Cerebellar cortex (tissue), 1 donor: ENCODE results near the gene NKPD1.

Source experiments
- DNase-seq: peaks from one replicate; pipeline ENCODE4 v3.0.0-alpha.2; 2015; ENCODE audit warnings: low spot score

Gene NKPD1

DNA sequence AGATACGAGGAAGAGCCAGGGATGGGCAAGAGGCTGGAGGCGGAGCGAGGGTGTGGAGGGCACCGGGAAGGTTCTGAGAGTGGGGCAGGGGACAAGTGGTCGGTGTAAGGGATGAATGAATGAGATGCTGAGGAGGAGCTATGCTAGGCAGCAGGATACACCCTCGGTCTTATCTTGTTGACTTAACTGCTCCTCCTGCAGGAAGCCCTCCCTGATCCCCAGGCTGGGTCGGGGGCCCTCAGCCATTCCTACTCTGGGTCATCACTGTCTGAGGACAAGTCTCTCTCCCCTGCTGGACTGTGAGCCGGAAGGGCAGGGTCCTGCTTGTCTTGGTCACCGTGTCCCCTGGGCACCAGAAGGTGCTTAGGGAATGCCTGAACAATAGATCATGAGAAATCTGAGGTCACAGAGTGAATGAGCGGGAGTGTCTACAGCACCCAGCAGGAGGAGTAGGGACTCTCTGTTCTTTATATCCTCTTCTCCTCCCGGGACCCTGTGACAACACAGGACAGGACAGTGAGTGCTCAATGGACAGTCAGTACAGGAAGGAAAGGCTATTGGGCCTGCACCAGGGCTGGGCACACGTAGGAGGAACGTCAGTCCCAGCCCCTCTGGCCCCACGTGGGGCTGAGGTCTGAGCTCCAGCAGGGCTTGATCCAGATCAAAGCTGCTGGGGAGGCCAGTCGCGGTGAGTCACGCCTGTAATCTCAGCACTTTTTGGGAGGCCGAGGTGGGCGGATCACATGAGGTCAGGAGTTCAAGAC lies 6.5 kb downstream of the NKPD1 start:
- DNase-seq: no peak

DNA sequence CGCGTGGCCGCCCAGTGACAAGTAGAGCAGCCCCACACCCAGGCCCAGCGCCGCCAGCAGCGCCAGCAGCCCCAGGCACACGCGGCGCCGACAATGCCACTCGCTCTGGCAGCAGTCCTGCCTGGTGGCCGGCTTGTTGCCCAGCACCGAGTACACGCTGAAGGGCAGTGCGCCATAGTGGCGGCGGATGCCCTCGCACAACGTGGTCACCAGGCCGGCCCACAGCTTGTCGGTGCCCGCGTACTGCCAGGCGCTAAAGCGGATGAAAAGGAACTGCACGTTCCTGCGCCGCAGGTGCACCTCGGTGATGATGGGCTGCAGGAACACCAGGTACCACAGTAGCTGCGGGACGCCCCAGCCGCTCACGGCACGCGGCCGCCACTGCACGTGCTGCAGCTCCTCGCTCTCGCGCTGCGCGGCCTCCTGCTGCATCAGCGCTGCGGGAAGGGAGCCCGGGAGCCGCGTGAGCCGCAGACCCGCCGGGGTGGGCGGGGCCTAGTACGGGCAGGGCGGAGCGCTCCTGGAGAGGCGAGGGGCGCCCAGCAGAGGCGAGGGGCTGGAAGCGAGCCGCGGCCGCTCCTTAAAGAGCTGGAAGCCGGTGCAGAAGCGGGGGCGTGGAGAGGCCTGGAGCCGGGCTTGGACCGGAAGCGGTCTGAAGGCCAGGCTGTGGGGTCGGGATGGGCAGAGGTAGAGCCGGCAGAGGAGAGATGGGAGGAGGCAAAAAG lies 7.3 kb downstream of the NKPD1 start:
- no peak for DNase-seq

DNA sequence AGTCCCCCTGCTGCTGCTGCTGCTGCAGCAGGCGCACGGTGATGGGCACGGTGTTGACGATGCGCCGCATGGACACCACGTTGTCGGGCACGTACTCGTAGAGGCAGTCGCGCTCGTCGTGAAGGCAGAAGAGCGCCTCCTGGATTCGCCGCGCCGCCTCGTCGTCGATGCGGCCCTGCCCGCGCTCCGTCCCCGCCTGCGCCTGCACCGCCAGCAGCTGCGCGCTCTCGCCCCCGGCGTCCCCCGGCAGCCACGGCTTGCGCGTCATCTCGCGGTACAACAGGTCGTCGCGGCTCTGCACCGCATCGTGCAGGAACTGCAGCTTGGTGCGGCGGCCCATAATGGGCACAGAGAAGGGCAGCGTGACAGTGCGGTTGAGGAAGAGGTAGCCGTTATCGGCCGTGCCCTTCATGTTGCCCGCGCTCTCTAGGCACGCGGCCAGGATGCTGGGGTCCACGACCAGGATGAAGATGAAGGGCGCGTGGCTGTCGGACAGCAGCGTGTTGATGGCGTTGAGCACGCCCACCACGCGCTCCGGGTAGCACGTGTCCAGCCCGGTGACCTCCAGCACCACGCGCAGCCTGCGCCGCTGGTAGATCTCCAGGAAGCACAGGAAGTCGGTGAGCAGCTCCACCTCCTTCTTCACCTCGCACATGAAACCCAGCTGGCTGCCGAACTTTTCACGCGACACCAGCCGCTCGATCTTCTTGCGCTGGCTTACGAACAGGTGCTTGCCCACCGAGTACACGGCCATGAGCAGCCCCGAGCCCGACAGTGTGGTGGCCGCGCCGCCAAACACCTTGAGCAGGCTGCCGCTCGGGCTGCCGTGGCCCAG lies 8.1 kb downstream of the NKPD1 start:
- DNase-seq: no peak

DNA sequence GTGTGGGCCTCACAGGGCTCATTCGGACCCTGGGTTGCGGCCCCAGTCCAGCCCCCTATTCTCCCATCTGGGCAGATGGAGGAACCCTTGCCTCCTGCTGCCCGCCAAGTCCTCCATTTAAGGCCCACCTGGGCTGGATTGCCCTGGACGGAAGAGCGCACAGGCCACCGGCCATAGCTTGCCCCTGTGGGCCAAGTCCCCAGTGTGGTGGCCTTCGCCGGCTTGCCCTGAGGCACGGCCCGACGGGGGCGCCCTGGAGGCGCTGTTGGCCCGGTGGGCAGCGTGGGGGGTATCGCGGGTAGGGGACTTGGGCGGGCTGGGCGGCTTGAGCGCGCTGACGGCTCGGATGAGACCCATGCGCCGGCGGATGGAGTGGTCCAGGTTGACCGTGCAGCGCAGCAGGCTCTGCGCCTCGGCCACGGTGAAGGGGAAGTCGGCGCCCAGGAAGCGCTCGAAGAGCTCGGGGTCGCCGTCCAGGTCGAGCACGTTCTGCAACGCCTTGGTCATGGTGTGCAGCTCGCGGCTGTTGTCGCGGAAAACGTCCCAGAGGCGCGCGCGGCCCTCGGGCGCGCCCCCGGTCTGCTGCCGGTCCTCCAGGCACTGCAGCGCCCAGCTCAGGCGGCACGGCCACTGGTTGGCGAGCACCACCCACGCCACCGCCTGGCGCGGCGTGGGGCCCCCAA lies 8.8 kb downstream of the NKPD1 start:
- no peak for DNase-seq

DNA sequence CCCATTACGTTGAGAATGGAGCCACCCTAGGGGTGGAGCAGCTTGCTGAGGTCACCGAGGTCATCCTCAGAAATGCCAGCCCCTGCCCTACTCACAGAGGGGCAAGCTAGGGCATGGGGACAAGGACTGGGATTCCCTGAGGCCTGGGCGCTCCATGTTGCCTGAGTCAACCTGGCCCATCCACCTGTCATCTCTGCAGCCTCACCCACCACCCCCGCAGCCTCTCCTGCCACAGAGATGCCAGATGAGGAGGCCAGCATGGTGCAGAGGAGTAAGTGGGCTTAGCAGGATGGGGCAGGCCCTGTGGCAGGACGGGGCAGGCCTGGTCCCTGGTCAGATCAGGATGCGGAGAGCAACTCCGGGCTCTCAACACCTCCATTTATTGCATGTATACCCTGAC lies 9.5 kb downstream of the NKPD1 start:
- DNase-seq: no peak

DNA sequence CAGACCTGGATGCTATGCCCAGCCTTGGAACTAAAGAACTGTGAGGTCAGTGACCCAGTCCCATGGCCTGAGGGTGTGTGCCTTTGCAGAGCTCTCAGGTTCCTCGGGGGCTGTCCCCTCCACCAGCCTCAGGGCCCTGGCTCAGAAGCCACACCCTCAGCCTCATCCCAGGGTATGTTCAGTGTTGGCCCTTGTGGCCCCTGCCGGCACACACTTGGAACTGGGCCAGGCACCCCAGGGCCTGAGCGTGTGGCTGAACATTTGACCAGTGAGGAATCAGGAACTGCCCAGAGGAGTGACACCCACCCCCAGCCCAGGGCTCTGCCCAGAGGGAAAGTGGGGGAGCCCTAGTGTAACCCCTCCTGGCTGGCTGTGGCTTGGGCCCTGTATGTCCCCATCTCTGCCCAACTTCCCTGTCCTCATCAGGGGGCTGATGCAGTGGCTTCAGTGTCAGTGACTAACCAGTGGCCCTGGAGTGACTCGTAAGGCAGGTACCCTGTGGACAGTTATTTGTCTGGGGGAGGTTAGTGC lies 10.0 kb downstream of the NKPD1 start:
- DNase-seq: no peak

DNA sequence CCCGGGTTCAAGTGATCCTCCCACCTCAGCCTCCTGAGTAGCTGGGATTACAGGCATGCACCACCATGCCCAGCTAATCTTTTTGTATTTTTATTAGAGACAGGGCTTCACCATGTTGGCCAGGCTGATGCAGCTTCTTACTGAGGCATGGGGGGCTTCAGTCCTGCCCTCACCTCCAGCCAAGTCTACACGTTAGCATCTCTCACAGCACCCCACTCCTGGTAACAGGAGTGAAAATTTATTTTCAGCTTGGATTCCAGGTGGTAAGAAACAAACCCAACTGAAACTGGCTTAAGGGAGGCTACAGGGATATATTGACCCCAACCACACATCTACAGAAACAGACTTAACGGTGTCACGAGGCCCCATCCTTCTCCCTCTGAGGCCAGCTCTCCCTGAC lies 10.6 kb downstream of the NKPD1 start:
- no peak for DNase-seq

DNA sequence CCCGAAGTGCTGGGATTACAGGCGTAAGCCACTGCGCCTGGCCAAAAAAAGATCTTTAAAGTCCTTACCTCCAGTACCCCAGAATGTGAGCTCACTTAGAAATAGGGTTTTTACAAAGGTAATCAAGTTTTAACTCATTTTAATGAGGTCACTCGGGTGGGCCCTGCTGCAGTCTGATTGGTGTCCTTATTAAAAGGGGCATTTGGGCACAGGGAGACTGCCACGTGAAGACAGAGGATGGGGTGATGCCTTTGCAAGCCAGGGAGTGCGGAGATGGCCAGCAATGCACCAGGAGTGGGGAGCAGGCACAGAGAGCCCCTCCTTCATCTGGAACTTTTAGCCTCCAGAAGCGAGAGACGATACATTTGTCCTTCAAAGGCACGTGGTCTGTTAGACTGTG lies 11.7 kb downstream of the NKPD1 start:
- DNase-seq: no peak

DNA sequence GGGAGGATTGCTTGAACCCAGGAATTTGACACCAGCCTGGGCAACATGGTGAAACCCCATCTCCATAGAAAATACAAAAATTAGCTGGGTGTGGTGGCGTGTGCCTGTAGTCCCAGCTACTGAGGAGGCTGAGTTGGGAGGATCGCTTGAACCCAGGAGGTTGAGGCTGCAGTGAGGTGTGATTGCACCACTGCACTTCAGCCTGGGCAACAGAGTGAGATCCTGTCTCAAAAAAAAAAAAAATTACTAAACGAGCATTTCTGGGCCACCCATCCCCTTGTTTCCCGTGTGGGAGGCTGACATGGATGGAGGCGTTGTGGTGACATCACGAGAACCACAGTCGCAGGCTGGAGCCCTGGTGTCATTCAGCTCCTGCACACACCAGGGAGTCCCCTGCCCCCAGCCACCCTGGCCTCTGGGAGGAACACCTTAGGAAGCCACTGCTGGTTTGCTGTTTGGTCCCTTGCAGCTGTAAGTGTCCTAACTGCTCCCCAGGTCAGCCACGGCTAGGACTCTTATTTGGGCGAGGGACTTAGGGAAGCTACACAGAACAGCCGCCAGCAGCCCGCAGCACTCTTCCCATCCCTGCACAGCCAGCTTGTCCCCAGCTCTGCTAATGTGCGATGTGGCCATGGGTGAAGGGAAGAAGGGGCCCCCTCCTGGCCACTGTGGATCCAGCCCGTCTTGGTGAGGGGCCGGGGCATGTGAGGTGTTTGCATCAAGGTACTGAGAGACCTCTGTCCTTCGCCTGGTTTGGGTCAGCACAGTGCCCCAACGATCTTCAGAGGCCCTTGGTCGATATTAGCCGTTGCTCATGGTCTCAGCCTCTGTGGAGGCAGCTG lies 12.7 kb downstream of the NKPD1 start:
- DNase-seq: no peak

DNA sequence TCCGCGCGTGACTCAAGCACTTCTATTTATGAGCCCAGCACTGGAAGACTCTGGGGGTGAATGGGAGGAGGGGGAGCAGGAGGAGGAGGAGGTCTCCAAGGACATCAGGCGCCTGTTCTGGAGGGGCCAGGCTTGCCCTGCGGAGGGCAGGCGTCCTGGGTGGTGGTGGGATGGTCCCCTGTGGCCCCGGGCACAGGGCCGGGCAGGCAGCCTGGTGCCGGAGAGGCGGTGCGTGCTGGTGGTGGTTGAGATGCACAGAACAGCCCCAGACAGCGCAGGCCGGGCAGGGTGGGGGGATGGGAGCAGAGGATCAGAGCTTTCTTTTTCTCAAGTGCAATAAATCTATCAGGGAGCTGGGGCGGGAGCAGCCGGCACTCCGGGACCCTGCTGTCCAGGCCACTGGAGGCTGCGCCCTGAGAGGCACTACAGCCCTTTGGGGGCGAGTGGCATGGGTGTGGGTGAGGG lies 14.0 kb downstream of the NKPD1 start:
- DNase-seq: no peak

DNA sequence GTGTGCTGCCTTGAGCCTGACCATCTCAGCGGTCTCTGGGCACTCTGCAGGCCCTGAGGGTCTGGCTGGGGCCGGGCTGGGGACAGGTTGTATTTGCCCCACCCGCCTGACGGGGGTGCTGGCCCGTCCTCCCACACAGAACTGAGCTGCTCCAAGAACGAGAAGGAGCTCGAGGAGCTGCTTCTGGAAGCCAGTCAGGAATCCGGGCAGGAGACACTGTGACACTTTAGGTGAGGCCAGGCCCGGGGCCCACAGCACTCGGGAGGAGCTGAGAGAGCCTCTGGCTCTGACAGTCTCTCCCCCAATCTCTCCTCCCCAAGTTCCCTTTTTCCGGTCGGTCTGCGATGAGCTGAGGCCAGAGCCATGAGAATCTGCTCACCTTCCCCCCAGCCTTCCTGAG lies 14.5 kb downstream of the NKPD1 start:
- DNase-seq: no peak

DNA sequence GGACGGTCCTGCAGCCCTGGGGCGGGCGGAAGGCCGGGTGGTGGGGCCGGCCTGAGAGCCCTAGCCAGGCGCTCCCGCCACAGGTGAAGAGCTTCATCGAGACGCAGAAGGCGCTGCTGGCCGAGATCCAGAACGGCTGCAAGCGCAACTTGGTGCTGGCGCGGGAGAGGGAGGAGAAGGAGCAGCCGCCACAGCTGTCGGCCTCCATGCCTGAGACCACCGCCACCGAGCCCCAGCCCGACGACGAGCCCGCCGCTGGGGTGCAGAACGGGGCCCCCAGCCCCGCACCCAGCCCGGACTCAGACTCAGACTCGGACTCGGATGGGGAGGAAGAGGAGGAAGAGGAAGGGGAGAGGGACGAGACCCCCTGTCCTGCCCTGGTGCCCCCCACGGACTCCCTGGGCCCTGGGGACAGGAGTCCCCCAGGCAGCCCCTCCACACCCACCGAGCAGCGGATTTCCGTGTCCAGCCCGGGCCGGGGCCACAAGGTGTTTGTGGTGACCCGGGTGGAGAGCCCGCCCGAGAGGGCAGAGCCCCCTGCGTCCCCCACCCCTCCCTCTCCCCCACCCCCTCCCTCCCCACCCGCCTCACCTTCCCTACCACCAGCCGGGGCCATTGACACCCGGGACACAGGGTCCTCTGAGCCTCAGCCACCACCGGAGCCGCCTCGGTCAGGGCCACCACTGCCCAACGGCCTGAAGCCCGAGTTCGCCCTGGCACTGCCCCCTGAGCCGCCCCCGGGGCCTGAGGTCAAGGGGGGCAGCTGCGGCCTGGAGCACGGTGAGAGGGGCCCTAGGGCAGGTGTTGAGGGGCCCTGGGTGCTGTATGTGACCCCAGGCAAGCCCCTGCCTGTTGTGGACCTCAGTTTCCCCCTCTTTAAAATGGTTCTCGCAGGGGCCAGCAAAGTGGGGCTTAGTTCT lies 15.3 kb downstream of the NKPD1 start:
- no peak for DNase-seq

DNA sequence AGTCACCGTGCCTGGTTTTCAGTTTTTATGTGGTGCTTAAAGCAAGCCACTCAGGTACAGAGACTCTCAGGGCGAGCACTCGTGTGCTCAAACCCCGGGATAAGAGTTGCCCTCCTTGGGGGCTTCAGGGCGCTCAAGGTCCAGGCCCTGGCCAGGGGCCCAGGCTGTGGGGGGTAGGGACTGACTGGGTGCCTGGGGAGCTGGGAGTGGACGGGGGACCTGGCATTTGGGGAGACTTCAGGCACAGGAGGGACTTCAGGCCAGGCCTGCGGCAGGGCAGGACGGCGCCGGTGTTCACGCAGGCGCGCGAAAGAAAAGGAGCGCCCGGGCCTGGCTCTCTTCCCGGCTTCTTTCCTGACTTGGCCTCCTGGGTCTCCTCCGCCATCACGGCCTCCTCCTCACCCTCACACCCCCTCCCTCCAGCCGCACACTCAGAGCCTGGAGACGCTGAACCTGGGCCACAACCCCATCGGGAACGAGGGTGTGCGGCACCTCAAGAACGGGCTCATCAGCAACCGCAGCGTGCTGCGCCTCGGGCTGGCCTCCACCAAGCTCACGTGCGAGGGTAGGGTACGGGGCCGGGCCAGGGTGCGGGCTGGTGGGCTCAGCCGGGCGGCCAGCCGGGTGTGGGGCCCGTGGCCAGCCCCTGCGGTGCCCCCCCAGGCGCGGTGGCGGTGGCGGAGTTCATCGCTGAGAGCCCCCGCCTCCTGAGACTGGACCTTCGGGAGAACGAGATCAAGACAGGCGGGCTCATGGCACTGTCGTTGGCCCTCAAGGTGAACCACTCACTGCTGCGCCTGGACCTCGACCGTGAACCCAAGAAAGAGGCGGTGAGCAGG lies 16.1 kb downstream of the NKPD1 start:
- DNase-seq: no peak

DNA sequence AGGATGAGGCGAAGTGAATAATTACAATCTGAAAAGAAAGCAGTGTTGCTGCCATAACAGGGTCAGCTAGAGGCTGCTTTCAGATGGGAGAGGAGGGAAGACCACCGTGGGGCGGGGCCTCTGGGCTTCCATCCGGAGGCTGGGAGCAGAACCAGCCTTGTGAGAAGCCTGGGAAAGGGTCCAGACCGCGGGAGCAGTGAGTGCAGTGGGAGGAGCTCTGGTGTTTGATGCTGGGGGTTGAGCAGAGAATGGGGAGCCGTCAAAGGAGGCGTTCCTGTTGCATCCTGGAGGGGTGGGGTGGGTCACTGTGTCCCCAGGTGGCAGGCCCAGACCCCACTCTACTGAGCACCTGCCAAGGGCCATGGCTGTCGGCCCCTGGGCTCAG lies 18.1 kb downstream of the NKPD1 start:
- DNase-seq: no peak

DNA sequence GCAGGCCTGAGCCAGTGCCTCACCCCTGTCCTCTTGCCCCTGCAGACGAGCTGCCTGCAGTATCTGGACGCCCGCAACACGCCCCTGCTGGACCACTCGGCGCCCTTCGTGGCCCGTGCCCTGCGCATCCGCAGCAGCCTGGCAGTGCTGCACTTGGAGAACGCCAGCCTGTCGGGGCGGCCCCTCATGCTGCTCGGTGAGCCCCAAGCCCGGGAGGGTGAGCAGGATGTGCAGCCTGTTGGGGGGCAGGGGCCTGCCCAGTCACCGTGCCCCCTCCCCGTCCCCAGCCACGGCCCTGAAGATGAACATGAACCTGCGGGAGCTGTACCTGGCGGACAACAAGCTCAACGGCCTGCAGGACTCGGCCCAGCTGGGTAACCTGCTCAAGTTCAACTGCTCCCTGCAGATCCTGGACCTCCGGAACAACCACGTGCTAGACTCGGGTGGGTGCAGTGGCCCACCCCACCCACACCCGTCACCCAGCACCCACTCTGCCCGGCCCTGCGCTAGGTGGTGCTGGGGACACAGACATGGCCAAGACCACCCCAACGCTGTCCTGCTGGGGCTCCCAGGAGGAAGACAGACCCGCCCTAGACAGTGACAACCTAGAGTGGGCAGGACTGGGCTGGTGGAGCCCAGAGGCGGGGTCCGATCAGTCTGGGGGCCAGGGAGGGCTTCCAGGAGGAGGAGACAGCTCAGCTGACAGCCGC lies 18.6 kb downstream of the NKPD1 start:
- DNase-seq: no peak

DNA sequence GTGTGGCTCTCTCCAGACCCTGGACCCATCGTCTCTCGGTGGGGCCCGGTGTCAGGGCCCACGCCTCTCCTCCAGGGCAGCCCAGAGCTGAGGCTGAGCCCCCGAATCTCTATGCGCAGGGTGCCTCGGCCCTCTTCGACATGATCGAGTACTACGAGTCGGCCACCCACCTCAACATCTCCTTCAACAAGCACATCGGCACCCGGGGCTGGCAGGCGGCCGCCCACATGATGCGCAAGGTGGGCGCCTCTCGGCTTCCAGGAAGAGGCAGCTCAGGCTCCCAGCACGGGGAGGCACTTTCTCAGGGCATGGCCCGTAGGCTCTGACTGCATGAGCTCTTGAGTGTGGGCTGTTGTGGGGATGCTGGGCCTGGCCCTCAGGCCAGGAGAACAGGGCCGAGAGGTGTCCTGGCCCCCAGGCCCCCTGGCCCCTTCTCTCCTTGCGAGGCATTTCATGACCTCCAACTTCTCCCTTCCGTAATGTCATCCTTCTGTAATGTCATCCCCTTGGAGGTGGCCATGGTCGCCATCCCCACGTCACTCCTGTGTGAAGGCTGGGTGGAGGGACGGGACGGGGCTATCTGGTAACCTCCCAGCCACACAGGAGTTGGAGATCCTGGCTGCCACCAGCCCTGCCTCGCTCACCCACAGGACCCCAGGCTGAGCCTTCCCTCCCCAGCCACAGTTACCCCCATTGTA lies 19.4 kb downstream of the NKPD1 start:
- no peak for DNase-seq

DNA sequence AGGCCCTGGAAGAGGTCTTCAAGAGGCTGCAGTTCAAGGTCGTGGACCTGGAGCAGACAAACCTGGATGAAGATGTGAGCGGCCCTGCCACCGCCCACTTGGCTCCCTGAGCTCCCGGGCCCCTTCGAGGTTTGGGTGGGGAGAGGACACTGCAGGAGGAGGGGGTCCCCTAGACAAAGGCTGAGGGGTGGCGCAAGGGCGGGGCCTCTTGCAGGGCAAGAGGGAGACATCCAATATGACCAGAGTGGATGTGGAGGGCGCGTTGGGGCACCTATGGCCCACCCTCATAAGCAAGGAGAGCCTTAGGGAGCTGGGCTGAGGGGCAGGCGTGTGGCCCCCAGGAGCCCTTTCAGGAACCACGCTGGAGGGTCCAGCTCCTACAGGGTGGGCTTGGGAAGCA lies 20.2 kb downstream of the NKPD1 start:
- no peak for DNase-seq

DNA sequence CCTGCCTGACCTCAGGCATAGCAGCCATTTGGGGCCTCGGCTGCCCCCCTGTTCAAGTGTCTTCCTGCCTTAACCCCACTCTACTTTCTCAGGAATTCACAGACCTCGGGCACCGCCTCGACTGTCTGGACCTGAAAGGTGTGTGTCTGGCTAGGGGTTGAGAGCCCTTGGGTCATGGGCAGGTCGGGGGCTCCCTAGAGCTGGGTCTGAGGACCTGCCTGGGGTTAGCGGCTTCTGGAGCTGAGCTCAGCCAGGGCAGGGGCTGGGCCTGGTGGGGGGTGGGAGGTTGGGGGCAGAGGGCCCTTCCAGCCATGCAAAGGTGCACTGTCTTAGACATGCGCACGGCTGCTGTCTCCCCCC lies 20.7 kb downstream of the NKPD1 start:
- DNase-seq: no peak
